Cerebellar nuclear complex (tissue), 1 donor: ENCODE measurements around the gene SSPN.

Experiments
- DNase-seq, 2 experiments: peaks; one replicate each; lab custom pipeline; 2025; lab: John Stamatoyannopoulos, UW

SSPN gene

DNA sequence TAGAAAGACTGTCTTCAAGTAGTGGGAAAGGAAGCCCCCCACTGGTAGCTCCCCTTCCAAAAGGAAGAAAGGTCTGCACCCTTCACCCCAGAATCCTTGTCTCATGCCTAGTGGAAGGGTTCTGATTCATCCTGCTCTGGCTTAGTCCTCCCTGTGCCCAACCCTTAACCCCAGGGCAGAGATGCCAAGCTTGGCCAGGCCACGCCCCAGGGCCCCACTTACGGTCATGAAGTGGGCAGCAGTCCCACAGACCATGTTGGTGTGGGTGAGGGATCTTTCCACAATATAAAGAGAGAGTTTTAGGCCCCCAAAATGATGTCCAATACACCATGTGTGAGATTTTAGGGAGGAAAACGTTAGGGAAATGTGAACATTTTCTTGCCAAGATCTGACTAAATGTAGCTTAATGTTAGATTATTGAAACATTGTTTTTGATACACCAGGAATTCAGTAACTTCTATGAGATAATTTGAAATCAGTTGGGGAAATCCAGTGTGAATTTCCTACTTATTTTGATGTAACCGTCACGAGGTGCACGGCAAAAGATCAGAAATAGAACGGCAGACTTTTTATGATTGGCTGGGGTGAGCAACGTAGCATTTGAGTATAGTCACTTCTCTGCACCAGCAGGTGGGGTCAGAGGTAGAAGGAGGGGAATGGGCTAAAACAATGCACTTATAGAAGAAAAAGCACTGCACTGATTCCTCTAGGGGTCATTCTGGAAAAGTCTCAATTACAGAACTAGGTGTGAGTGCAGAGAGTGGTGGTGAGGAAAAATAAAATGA, 8.2 kb upstream of the SSPN start:
- DNase-seq = no peak

DNA sequence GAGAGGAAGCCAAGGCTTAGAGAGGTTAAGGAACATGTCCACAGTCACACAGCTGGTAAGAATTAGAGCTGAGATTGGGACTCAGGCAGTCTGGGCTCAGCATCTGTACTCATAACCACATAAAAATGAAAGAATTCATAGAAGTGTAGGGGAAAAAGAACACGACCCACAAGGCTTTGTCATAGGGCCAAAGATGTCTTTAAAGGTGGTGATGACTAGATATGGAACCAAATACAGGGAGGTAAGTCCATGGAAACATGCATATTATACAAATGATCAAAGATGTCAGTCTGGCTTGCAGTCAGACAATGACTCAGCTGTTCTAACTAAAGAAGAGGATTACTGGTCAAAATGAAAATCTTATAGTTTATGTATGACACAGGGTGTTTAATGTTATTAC, 7.2 kb upstream of the SSPN start:
- DNase-seq = no peak

DNA sequence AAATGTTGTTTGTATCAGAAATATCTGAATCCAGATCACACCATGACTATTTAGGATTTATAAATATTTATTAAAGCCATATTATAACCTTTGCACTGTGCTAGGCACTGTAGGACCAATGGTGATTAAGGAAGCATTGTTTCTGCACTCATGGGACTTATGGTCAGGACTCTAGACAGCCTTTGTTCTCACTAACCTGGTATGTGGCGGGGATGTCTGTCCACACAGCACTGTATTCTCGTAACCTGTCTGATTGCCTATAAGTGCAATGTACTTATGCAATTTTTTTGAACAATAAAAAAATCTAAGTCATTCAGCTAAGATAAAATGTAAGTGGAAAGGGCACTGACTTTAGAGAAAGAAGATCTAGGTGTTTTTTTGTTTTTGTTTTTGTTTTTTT, 6.7 kb upstream of the SSPN start:
- DNase-seq = no peak

DNA sequence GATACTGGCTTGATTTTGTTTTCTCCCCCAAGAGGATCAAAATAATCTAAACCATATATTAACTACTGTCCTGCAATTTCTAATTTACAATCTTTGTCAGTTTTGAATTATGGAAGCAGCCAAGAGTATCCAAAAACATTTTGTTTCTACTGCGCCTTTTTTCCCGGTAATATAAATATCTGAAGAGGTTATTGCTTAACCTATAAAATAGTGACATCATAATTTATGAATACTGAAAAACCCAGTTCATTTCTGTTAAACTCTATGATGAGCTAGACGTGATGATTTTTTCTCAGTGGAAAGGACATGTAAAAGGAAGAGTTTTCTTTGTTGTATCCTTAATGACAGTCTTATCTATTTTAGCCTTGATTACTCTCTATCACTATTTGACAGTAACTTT, 3.2 kb upstream of the SSPN start:
- DNase-seq = no peak

DNA sequence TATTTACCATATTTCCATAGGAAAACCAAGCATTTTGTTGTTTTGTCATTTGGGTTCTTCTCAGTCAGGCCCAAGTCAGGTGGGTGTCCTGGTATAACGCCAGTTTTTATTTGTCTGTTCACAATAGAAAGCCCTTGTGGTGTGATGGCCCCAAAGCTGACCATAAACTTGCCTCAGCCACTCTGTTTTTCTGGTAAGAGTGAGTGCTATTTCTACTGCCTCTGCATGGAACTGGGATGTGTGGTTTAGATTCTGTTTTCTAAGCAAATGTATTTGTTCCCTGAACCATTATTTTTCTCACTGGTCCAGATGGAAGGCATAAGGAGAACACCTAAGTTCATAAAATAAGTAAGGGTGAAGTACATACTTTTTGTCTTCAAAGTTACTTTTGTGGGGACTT, 1.8 kb upstream of the SSPN start:
- DNase-seq = no peak

DNA sequence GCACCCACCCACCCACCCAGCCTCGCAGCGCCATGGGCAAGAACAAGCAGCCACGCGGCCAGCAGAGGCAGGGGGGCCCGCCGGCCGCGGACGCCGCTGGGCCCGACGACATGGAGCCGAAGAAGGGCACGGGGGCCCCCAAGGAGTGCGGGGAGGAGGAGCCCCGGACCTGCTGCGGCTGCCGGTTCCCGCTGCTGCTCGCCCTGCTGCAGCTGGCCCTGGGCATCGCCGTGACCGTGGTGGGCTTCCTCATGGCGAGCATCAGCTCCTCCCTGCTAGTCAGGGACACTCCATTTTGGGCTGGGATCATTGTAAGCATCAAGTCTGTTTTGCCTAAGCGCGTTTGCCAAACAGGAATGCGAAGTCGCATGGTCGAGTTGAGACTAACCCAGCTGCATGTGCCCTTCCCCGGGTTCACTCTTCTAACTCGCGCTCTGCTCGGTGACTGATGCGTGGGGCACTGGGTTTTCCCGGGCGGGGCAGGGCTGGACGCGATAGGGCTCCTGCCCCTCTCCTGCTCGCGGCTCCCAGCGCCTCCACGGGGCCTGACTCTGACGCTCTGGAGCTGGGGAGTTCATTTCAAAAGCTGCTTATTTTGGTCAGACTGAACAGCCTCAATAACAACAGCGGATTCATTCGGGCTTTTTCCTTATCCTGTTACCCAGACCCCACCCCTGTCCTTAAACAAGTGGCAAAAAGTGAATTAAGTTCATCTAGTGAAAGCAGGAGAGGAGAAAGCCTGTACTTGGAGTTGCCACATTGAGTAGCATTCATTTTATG, 458 bp downstream of the SSPN start:
- DNase-seq = peak in 1 of 2 experiments; percentile 41

DNA sequence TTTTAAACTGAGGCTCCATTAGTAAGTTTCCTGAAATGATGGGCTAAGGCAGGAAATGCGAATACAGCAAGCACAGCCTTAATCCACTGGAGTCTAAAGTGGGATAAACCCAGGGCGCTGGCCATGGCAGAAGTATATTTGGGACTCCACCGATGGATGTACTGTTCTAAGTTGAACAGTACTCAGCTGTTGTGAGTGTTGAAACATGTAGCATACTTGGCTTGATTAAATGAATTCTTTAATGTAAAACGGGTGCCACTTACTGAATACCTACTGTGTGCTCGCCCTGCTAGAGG, 996 bp downstream of the SSPN start:
- no peak for DNase-seq

DNA sequence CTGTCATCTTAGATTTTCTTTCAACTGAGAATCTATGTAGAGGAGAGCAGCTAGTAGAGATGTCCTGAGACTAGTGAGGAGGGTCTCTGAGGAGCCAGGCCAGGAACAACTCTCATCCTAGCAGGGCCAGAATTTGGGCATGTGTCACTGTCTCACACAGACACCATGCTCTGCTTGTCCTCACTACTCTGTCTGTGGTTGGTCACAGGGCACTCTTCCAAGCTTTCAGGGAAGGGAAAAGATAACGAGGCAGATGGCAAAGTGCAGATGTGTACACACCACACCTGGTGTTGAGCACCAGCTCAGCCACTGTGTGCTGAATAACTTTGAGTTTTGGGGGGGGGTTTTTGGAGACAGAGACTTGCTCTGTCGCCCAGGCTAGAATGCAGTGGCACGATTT, 2.5 kb downstream of the SSPN start:
- DNase-seq = no peak

DNA sequence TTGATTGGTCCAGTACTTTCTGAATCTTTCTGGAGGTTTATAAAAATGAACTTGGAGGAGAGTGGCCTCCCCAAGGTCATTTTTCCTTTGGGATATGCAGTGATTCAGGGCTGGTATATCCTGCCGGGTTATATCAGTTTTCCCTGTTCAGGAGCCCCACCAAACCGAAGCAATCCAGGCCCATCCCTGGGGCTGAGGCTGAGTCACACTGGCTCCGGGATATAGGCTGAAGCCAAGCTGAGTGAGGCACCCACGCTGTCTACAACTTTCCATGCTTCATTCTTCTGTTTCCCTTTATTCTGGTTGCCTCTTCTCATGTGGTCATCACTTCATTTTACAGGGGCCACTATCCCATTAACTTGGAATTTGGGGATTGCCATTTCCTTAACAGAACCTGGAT, 3.4 kb downstream of the SSPN start:
- no peak for DNase-seq

DNA sequence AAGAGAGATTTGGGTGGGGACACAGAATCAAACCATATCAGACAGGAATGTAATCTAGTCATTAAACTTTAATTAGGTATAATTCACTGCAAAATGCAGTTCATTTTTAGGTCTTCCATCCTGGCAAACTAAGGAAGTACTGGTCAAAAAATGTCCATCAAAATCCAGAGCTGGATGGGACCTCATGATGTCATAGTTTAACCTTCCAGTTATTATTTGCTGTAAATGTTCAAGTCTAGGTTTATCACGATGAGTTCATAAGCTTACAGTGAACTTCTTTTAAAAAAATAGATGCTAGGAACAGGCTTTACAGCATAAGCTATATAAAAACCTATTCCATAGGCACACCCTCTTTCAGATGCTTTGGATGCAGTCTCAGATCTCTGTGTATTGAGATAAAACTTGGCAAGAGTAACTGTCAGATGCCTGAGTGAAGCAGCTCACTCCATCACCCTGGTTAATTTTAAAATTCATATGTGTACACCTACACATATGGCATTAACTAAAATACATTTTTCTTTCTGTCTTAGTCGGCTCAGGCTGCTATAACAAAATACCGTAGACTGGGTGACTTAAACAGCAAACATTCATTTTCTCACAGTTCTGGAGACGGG, 7.9 kb downstream of the SSPN start:
- no peak for DNase-seq

DNA sequence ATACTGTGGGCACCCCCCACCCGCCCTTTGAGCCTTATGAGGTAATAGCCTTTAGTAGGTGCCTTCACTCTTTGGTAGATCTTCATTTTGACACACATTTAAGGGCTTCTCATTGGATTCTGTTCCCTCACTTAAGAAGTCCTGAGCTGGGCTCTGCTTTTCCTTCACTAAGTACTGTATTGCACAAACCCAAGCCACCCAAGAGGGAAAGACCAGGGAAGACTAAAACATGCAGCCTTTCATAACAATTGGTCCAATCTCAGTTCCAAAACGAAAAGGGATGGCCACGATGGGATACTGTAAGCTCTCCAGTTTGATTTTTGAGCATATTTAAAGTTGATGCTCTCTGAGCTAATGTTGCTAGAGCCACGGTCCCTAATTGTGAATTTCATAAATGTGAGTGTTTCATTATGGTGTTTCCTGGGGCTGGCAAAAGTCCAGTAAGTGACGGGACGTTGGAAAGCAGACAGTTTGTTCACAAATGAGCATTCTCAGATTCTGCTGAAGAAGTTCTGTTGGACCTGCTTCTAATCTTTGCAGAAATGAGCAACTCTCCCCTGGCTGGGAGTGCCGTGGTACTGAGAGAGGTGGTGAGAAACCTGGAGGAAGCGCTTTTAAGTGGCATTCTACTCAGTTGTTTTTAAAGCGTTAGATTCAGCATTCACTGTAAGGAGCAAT, 9.4 kb downstream of the SSPN start:
- DNase-seq = no peak

DNA sequence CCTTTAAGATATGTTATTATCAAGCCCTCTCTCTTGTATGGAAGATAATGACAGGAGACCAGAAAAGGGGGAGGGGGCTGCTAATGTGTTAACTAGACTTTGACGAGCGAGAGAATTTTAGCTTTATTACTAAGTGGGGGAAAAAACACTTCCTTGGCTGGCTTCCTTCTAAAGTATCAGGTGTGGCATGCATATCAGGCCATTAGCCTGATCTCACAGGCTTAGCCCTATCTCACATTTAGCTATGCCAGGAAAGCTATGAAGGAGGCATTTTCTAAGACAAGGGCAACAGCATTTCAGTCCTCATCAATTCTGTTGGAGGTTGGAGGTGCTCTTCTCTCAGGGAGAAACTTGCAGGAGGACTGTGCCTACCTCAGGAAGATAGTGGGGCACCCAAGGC, 9.9 kb downstream of the SSPN start:
- no peak for DNase-seq

DNA sequence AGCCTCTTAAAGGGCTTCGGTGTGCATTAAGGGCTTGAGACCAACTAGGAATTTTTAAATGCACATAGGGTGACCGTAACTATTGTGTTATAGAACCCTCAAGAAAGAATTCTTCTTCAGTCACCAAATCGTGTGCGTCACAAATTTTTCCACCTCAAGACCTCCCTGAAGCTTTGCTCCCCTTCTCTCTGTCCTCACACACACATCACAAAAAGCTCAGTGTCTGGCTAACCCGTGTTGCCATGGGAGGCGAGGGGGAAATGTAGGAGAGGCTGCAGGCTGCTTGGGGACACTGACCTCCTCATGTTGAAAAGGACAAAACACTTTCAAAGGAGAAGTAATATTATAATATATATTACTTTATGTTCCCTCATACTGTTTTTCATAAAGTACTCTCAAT, 10.6 kb downstream of the SSPN start:
- no peak for DNase-seq

DNA sequence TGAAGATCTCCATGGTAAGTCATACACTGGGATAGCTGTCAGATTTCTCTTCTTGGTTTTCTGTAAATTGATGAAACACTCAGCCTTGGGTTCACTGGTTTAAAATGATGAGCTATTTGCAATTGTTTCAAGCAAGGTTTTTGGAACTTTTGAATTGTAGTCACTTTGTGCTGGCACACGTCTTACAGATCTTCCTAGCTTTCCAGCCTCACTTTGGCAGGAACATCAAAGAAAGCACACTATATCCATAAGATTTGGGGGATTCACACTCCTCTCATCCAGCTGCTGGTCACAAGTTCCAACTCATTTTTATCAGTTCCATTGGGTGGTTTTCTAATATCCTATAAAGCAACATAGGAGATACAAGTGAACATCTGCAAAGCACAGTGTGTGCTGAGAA, 16.0 kb downstream of the SSPN start:
- DNase-seq = no peak

DNA sequence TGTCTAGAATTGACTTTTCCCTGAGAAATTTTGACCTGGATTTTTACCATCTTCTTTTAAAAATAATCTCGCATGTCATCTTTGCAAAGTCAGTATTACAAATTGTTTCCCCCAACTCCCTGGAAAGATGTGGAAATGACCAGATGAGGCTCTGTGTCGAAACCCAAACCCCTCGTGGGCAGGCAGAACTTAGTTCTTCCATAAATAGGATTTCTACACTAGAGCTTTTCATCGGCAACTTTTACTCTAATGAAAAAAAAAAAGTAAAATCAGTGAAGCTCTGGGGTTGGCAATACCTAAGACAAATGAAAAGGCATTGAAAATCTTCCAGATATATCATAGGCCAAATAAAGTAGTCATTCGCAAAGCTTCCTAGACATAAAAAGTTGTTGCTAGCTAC, 17.0 kb downstream of the SSPN start:
- DNase-seq = no peak

DNA sequence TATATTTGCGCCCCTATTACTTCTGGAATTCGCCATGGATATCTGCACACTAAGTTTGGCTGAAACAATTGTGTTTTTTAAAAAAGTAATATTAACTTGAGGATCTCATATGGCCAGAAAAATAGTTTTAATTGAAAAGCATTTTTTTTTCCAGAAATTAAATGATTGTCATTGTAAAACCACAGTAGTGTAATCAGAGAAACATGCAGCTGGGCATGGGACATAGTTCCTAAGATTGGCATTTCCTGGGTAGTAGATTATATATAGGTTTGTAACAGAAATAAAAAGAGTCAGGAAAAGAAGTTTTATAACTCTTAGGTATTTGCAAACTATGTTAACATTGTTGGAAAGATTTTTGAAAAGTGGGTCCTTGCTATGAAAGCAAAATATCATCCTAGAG, 17.6 kb downstream of the SSPN start:
- DNase-seq = no peak

DNA sequence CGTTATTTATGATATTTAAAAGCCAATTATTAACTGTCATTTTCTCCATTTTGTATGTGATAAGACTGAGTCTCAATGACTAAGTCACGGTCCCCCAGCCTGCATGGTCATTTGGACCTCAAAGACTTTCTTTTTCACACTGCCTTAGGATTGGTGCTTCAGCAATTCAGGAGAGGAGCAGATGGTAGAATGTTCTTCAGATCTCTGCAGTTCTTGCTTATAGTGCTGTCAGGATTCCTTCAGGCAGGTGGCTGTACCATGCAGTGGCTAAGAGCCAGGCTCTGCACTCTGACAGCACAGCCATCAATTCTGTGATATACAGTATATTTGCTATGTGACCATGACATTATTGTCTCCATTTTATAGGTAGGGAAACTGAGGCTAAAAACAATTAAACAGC, 18.7 kb downstream of the SSPN start:
- DNase-seq = no peak

DNA sequence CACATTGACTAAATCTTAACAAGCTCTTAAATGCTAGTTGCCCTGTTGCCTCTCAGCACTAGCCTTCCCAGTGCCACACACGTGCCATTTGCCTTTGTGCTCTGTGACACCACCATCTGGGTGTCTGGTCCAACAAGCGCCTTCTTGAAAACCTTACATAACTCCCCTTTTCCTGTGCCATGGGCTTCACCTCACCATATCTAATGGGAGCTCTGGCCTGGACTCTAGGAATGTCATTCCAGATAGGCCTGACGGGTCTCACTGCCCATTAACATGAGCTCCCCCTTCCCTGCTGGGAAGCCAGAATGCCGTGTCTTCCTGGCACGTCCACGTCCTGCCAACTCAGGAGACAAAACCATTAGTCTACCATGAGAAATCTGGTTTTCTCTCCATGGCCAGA, 24.4 kb downstream of the SSPN start:
- DNase-seq = no peak

DNA sequence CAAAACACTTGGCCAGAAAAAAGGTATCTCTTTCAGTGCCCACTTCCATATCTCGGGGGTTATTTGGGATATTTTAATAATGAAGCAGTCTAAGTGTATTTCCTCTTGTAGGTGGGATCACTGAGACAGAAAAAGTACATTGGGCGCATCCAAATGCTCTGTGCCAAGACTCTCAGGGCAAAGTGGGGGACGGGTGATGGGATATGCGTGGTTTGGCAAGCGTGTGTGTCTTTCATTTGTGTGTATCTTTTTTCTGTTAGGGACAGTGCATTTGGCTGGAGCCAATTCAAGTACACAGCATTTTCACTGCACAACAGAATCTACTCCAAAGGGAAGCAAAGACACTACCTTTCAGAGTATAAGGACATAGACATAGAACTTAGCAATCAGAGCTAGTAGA, 29.3 kb downstream of the SSPN start:
- DNase-seq = no peak

DNA sequence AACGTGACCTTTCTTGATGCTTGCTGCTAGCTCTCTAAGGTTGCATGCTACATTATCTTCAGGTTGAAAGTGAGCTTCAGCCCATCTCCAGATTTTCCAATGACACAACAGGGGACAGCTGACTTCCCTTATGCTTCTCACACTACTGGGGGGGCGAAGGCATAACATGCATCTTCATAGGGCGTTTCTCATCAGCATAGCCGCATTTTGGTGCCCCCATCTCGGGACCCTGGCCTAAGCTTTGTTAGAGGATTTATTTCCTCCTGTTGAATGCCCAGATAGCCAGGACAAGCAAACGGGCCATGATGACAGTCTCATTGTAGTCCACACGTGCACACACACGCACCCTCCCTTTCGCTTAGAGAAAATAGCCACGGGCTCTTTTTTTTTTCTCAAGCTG, 30.7 kb downstream of the SSPN start:
- DNase-seq = no peak

DNA sequence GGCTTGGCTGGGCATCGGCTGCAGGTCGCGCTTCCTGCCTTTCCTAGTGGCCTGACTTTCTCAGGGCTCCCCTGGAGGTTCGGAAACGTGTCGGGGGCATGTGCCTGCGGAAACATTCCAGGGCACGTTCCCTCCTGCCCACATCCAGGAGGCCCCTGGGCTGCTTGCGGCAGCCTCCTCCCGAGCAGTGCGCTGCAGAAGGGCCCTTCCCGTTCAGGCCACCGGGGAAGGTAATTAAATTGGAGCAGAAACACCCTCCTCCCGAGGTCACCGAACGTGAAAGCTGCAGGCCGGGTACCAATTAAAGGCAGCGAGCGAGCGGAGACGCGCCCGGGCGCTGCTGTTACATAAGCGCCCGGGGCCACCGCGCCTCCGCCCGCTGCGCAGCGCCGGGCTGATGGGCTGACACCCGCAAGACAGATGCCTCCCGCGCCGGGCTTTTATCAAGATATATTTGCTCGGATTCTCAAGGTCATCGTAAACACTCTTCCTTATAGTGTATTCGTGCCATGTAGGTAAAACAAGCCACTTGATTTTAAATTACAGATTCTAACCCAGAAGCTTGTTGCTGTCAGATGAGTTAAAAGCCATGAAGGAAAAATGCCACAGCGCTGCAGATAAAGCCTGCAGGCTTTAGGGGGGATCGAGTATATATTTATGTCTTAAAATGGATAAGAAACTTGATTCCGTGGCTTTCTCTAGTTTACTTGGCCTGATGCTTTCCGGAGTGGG, 31.4 kb downstream of the SSPN start:
- peak; percentile 24 to 72 for DNase-seq

DNA sequence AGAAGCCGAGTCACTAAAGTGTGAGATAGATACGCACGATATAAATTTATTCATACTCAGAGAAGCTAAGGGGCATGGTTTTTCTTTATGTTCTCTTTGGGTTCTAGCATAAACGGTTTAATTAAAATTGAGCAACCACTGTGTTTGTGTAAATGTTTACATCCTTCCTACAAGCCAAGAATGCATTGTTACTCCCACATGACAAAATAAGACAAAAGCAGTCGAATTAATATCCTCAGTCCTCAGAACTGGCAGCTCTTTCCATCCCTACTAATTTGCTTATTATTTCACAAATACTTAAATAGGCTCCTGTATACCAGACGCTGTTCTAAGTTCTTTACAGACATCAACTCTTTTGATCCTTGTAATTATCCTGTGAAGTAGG, 32.0 kb downstream of the SSPN start:
- no peak for DNase-seq
